ENCODE data around the gene NHERF1.

NHERF1 gene

DNA sequence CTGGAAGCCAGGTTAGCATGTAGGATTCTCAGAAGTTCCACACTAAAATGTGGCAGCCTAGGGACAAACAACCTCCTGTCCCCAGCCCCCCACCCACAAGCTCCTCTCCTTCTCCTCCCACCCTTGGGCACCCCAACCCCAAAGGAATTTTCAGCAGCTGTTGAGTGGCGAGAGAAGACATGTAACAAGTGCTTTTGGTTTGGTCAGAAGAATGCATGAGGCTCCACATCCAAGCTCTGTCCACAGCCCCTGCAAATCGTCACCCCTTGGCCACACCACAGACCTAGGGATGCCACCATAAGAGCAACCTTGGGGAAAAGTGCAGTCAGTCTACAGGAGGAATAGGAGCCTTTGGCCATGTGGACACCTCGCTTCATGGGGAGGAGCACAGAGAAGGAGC is 23.3 kb upstream of the NHERF1 start:
- DNase-seq (ENCODE audit: low spot score) = no peak
- no peak for TF ChIP-seq CTCF (IDR thresholded peaks at IDR 0.05; ENCODE audit: extremely low read depth, missing control alignments)

DNA sequence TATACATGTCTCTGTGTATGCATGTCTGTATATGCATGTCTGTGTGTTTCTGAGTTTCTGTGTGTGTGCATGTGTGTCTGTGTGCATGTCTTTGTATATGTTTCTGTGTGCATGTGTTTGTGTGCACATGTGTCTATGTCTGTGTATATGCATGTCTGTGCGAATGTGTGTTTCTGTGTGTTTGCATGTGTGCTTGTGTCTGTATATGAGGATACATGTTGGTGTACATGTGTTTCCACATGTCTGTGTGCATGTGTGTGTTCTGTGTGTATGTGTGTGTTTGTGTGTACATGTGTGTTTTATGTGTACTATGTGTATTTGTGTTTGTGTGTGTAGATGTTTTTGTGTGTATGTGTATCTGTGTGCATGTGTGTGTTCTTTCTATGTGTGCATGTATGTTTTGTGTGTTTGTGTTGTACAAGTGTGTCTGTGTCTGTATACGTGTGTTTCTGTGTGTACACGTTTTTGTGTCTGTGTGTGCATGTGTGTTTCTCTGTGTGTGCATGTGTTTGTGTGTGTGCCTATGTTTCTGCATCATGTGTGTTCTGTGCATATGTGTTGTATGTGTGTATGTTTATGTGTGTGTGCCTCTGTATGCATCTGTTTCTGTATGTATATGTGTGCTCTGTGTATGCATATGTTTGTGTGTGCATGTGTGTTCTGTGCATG is 20.3 kb upstream of the NHERF1 start:
- no peak for TF ChIP-seq CTCF (IDR thresholded peaks at IDR 0.05; ENCODE audit: extremely low read depth, missing control alignments)
- no peak for DNase-seq (ENCODE audit: low spot score)

GRCh38 chr17:74728702-74729075 is 19.7 kb upstream of the NHERF1 start:
- DNase-seq (ENCODE audit: low spot score) = no peak
- no peak for TF ChIP-seq CTCF (IDR thresholded peaks at IDR 0.05; ENCODE audit: extremely low read depth, missing control alignments)

DNA sequence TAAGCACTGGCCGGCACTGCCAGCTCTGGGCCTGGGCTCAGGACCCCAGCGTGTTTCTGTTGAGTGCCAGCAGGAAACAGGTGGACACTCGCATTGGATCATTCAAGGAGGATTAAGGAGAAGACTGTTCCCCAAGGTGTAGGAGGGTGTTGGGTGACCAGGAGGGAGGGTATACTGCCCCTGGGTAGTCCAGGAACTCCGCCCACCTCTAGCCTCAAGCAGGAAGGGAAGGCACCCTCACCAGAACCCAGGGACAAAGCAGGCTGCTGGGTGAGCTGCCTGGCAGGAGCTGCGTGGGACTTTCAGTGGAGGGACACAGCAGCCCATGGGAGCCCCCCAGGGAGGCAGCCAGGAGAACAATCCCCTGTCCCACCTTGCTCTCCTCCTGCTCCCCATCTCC is 19.1 kb upstream of the NHERF1 start:
- no peak for TF ChIP-seq CTCF (IDR thresholded peaks at IDR 0.05; ENCODE audit: extremely low read depth, missing control alignments)
- no peak for DNase-seq (ENCODE audit: low spot score)

GRCh38 chr17:74729866-74730265 is 18.6 kb upstream of the NHERF1 start:
- no peak for TF ChIP-seq CTCF (IDR thresholded peaks at IDR 0.05; ENCODE audit: extremely low read depth, missing control alignments)
- DNase-seq (ENCODE audit: low spot score) = no peak

DNA sequence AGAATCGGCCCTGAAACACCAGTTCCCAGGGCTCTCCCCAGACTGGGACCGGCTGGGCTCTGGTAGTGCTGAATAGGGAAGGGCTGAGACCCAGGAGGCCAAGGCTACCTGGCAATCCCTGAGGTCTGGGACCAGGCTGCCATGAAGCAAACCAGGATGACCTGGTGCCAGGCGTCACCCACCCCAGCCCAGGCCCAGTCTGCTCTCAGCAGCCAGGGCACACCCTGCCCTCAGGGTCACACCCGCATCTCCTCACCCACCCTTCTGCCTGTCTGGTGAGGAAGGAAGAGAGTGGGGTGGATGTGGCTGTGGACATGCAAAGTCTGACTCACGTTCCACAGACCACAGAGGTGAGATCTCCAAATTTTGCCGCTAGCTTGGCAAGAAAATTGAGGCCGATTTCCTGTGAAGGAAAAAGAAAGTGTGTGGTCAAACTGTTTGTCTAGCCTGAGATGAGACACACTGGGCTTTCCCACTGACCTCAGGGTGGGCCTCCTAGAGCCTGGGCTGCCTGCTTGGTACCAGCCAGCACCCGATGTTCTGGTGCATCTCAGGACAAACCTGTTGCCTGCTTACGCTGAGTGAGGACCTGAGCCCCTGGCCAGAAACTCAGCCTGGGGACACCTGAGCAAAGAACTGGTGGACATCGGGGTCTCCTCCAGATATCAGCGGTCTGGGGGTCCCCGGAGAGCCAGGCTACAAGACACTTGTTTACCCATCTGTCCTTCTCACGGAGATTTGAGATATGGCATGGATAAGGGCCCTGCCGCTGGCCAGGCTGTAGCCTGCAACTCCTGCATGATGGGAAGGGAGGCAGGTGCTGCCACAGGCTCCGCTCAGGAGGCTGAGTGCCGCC is 17.7 kb upstream of the NHERF1 start:
- no peak for TF ChIP-seq CTCF (IDR thresholded peaks at IDR 0.05; ENCODE audit: extremely low read depth, missing control alignments)
- DNase-seq (ENCODE audit: low spot score) = no peak

- no peak for DNase-seq (ENCODE audit: low spot score)
- no peak for TF ChIP-seq CTCF (IDR thresholded peaks at IDR 0.05; ENCODE audit: extremely low read depth, missing control alignments)
Measured at GRCh38 chr17:74731347-74731605, 17.2 kb upstream of the NHERF1 start.
